ENCODE measurements around the gene MRRF. TPM values are rescaled to one million over a fixed set of nuclear protein-coding genes. Genes with fewer than 3 reads are reported as not detected.

Gene MRRF
- total and polyA plus RNA-seq, 2 of the 4 experiments (the other 2 are of a cell fraction), result 32.1 to 38.0 TPM

DNA sequence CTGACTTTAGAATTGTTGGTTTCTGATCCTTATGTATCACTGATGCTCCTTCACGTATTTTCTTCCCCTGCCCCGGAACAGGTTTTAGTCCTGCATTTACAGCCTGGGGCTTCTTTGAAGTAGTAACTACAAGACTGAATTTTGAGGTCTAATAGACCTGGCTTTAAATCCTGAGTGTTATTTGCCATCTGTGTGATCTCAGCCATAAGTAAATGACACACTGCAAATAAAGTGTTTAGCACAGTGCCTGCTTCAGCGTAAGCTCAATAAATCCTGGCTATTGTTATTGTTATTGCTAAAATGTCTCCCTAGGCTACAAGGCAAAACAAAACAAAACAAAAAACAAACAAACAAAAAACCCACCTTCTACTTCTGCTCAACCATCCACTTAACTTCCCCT lies 20.3 kb upstream of the MRRF start:
- no CpG with 5 or more reads among the region's 3 CpGs for WGBS, 2 experiments (ENCODE audit: extremely low coverage in 2 of 2, insufficient read length in 1 of 2)
- Histone ChIP-seq H3K4me1 (ENCODE audit: control insufficient read depth, insufficient read depth, low read length) (no peaks in the 10 kb centered on the region), H3K4ac (ENCODE audit: low read depth, low read length) (no peak overlapping the region), H2AK9ac (replicated peaks; ENCODE audit: low read depth, low read length, poor library complexity) (no peak overlapping the region), H3K56ac (ENCODE audit: extremely low read depth, insufficient read depth, low read length) (no peak overlapping the region), H2AK5ac (ENCODE audit: low read depth, low read length) (no peak overlapping the region), H3K36me3 (ENCODE audit: control insufficient read depth, insufficient read depth, low read length) (peaks cover 49% of the 10 kb centered on the region), H3K4me2 (ENCODE audit: low read depth, low read length) (no peak overlapping the region), H2AFZ (replicated peaks; ENCODE audit: low read length, poor library complexity) (no peak overlapping the region), H3K79me1 (ENCODE audit: low read depth in 1 of 2, low read length in 2 of 2) (peaks cover 0 to 5% of the 10 kb centered on the region in 2 experiments; a peak in 1 of 4 replicates), H3K4me3 (ENCODE audit: insufficient read depth, low read depth, low read length) (no peak overlapping the region), H4K5ac (ENCODE audit: low read depth, low read length) (no peak overlapping the region), H3K9ac (ENCODE audit: low read depth, low read length) (no peak overlapping the region), H2BK20ac (ENCODE audit: low read depth, low read length) (no peak overlapping the region), H3K9me3 (ENCODE audit: control insufficient read depth, insufficient read depth, low read length) (no peaks in the 10 kb centered on the region), H4K8ac (ENCODE audit: low read depth in 2 of 2, low read length in 2 of 2) (no peak overlapping the region), H3K9me1 (ENCODE audit: insufficient read depth, low read length) (no peaks in the 10 kb centered on the region; the same call in 1 of the 2 replicates), H2BK5ac (ENCODE audit: low read depth, low read length, poor library complexity, severe bottlenecking) (no peak overlapping the region), H4K20me1 (ENCODE audit: insufficient read depth, low read length) (0 out of 2 replicates have a peak, but pooled peaks cover 4% of the 10 kb centered on the region), H3K27me3 (ENCODE audit: control insufficient read depth, insufficient read depth, low read length) (no peaks in the 10 kb centered on the region), H4K91ac (ENCODE audit: insufficient read depth, low read depth, low read length) (no peak overlapping the region), H3K23ac (ENCODE audit: low read depth, low read length) (no peak overlapping the region), H2BK120ac (ENCODE audit: low read depth, low read length) (no peak overlapping the region), H3K18ac (ENCODE audit: low read depth, low read length) (no peak overlapping the region), H3K27ac (ENCODE audit: insufficient read depth, low read length) (no peak overlapping the region), H3K14ac (replicated peaks; ENCODE audit: low read depth, low read length) (no peak overlapping the region), H2BK15ac (ENCODE audit: low read depth, low read length) (no peak overlapping the region)
- no TSS peak for BruUV-seq (replicated peaks)
- intact Hi-C loops (cut with micrococcal nuclease), result loop anchor here (5.0 kb wide), 1 partner anchor 48 kb away; no protein-coding TSS in a partner anchor
- ChIA-PET POLR2A (ENCODE audit: unreplicated experiment) (no interaction called here), CTCF (no interaction called here)
- no peak for TF ChIP-seq FOS (IDR thresholded peaks at IDR 0.05; ENCODE audit: low read depth, low read length)
- TF ChIP-seq CEBPB (IDR thresholded peaks at IDR 0.05; ENCODE audit: low read depth, low read length), result no peak
- TF ChIP-seq, protein P1, sequence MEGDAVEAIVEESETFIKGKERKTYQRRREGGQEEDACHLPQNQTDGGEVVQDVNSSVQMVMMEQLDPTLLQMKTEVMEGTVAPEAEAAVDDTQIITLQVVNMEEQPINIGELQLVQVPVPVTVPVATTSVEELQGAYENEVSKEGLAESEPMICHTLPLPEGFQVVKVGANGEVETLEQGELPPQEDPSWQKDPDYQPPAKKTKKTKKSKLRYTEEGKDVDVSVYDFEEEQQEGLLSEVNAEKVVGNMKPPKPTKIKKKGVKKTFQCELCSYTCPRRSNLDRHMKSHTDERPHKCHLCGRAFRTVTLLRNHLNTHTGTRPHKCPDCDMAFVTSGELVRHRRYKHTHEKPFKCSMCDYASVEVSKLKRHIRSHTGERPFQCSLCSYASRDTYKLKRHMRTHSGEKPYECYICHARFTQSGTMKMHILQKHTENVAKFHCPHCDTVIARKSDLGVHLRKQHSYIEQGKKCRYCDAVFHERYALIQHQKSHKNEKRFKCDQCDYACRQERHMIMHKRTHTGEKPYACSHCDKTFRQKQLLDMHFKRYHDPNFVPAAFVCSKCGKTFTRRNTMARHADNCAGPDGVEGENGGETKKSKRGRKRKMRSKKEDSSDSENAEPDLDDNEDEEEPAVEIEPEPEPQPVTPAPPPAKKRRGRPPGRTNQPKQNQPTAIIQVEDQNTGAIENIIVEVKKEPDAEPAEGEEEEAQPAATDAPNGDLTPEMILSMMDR (conservative IDR thresholded peaks at IDR 0.05; ENCODE audit: low read depth, low read length), result no peak
- TF ChIP-seq RFX5 (IDR thresholded peaks at IDR 0.05; ENCODE audit: low read depth, low read length), result no peak
- TF ChIP-seq, protein P2, sequence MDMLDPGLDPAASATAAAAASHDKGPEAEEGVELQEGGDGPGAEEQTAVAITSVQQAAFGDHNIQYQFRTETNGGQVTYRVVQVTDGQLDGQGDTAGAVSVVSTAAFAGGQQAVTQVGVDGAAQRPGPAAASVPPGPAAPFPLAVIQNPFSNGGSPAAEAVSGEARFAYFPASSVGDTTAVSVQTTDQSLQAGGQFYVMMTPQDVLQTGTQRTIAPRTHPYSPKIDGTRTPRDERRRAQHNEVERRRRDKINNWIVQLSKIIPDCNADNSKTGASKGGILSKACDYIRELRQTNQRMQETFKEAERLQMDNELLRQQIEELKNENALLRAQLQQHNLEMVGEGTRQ (IDR thresholded peaks at IDR 0.05; ENCODE audit: low read depth, low read length), result no peak
- TF ChIP-seq MAZ (IDR thresholded peaks at IDR 0.05; ENCODE audit: borderline replicate concordance, low read depth, low read length), result no peak
- TF ChIP-seq MAFK (IDR thresholded peaks at IDR 0.05; ENCODE audit: low read depth, low read length), result no peak
- TF ChIP-seq MXI1 (IDR thresholded peaks at IDR 0.05; ENCODE audit: borderline replicate concordance, low read depth, low read length), result no peak
- TF ChIP-seq POLR2A (IDR thresholded peaks at IDR 0.05; ENCODE audit: low read depth, low read length), result no peak
- TF ChIP-seq BHLHE40 (IDR thresholded peaks at IDR 0.05; ENCODE audit: low read depth, low read length), result no peak
- TF ChIP-seq RAD21 (IDR thresholded peaks at IDR 0.05; ENCODE audit: low read length), result no peak
- TF ChIP-seq CHD1 (IDR thresholded peaks at IDR 0.05; ENCODE audit: low read depth, low read length), result no peak
- no peak for TF ChIP-seq RCOR1 (IDR thresholded peaks at IDR 0.05; ENCODE audit: insufficient replicate concordance, low read length)
- no peak for TF ChIP-seq SMC3 (IDR thresholded peaks at IDR 0.05; ENCODE audit: low read depth, low read length)
- TF ChIP-seq NFE2L2 (IDR thresholded peaks at IDR 0.05; ENCODE audit: low read depth, low read length), result no peak
- TF ChIP-seq, protein P3, sequence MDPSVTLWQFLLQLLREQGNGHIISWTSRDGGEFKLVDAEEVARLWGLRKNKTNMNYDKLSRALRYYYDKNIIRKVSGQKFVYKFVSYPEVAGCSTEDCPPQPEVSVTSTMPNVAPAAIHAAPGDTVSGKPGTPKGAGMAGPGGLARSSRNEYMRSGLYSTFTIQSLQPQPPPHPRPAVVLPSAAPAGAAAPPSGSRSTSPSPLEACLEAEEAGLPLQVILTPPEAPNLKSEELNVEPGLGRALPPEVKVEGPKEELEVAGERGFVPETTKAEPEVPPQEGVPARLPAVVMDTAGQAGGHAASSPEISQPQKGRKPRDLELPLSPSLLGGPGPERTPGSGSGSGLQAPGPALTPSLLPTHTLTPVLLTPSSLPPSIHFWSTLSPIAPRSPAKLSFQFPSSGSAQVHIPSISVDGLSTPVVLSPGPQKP (IDR thresholded peaks at IDR 0.05; ENCODE audit: borderline replicate concordance, low read depth, low read length), result no peak
- in situ Hi-C loops (cut with MboI; ENCODE audit: low sequenced_read_pairs), result no loop called here
- ATAC-seq (ENCODE audit: low read depth), result no peak
- dilution Hi-C loops (cut with HindIII; ENCODE audit: low sequenced_read_pairs, unreplicated experiment), result no loop called here
- DNase-seq, result no peak

Data from IMR-90 (cell line).